ENCODE measurements around the gene MRPS23. TPM values are rescaled to one million over a fixed set of nuclear protein-coding genes. Genes with fewer than 3 reads are reported as not detected.

MRPS23 gene
- total and polyA plus RNA-seq, 2 of the 13 experiments (the other 11 are each of a cell fraction or from before 2014, with no cell fraction given): 63.2 to 181 TPM

DNA sequence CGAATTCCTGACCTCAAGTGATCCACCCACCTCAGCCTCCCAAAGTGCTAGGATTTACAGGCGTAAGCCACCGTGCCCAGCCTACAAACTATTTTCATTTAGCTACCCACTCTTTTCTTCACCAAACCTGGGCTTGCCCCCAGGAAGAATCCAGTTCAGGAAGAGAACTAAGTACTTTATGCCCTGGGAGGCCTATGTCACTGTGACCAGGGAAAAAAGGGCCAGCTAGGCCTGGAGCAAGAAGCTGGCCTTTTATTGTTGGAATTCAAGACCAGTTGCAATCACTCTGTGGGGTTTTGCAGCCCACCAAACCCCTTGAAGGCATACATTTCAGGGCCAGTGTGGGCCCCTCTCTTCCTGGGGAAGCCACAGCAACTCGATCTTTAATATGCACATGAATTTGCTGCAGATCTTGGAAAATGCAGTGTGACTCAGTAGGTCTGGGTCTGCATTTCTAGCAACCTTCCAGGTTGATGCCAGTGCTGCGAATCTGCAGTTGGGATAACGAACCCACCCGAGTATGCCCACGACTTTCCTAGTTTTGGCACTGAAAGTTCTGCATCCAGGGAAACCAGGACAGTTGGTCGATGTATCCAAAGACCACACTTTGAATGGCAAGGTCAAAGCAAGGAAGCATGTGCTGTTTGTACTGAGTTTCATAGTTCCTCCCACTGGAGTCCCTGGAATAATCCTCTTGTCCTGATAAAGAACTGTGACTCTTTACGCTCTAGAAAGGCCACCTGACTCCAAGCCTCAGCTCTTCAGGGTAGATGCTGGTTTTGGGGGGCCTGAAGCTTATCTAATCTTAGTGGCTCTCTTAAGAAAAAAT, 7.2 kb upstream of the MRPS23 start (continued):
- TF ChIP-seq ARNTL (CRISPR knock-in tag; IDR thresholded peaks at IDR 0.05) (peak; percentile 62), ZNF550 (CRISPR knock-in tag; IDR thresholded peaks at IDR 0.05; ENCODE audit: borderline replicate concordance) (no peak), ZNF790 (CRISPR knock-in tag; IDR thresholded peaks at IDR 0.05; ENCODE audit: borderline replicate concordance) (no peak), ZNF605 (CRISPR knock-in tag; IDR thresholded peaks at IDR 0.05) (no peak), ZFP82 (CRISPR knock-in tag; IDR thresholded peaks at IDR 0.05; ENCODE audit: borderline replicate concordance) (no peak), AGO1 (IDR thresholded peaks at IDR 0.05; ENCODE audit: low read depth, low read length, poor library complexity, severe bottlenecking) (no peak), NRL (CRISPR knock-in tag; IDR thresholded peaks at IDR 0.05; ENCODE audit: borderline replicate concordance) (no peak), ZSCAN20 (CRISPR knock-in tag; IDR thresholded peaks at IDR 0.05; ENCODE audit: borderline replicate concordance) (no peak), ZNF317 (CRISPR knock-in tag; IDR thresholded peaks at IDR 0.05) (peak; percentile 17; the same call in 1 of the 2 replicates), ZNF589 (CRISPR knock-in tag; conservative IDR thresholded peaks at IDR 0.05) (no peak), KDM4B (CRISPR knock-in tag; IDR thresholded peaks at IDR 0.05) (no peak)
- TF ChIP-seq, protein P1, sequence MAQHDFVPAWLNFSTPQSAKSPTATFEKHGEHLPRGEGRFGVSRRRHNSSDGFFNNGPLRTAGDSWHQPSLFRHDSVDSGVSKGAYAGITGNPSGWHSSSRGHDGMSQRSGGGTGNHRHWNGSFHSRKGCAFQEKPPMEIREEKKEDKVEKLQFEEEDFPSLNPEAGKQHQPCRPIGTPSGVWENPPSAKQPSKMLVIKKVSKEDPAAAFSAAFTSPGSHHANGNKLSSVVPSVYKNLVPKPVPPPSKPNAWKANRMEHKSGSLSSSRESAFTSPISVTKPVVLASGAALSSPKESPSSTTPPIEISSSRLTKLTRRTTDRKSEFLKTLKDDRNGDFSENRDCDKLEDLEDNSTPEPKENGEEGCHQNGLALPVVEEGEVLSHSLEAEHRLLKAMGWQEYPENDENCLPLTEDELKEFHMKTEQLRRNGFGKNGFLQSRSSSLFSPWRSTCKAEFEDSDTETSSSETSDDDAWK (CRISPR knock-in tag; IDR thresholded peaks at IDR 0.05): no peak
- TF ChIP-seq, protein P2, sequence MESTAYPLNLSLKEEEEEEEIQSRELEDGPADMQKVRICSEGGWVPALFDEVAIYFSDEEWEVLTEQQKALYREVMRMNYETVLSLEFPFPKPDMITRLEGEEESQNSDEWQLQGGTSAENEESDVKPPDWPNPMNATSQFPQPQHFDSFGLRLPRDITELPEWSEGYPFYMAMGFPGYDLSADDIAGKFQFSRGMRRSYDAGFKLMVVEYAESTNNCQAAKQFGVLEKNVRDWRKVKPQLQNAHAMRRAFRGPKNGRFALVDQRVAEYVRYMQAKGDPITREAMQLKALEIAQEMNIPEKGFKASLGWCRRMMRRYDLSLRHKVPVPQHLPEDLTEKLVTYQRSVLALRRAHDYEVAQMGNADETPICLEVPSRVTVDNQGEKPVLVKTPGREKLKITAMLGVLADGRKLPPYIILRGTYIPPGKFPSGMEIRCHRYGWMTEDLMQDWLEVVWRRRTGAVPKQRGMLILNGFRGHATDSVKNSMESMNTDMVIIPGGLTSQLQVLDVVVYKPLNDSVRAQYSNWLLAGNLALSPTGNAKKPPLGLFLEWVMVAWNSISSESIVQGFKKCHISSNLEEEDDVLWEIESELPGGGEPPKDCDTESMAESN (CRISPR knock-in tag; conservative IDR thresholded peaks at IDR 0.05): no peak
- TF ChIP-seq, protein P3, sequence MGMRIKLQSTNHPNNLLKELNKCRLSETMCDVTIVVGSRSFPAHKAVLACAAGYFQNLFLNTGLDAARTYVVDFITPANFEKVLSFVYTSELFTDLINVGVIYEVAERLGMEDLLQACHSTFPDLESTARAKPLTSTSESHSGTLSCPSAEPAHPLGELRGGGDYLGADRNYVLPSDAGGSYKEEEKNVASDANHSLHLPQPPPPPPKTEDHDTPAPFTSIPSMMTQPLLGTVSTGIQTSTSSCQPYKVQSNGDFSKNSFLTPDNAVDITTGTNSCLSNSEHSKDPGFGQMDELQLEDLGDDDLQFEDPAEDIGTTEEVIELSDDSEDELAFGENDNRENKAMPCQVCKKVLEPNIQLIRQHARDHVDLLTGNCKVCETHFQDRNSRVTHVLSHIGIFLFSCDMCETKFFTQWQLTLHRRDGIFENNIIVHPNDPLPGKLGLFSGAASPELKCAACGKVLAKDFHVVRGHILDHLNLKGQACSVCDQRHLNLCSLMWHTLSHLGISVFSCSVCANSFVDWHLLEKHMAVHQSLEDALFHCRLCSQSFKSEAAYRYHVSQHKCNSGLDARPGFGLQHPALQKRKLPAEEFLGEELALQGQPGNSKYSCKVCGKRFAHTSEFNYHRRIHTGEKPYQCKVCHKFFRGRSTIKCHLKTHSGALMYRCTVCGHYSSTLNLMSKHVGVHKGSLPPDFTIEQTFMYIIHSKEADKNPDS (CRISPR knock-in tag; IDR thresholded peaks at IDR 0.05): no peak
- TF ChIP-seq, protein P4, sequence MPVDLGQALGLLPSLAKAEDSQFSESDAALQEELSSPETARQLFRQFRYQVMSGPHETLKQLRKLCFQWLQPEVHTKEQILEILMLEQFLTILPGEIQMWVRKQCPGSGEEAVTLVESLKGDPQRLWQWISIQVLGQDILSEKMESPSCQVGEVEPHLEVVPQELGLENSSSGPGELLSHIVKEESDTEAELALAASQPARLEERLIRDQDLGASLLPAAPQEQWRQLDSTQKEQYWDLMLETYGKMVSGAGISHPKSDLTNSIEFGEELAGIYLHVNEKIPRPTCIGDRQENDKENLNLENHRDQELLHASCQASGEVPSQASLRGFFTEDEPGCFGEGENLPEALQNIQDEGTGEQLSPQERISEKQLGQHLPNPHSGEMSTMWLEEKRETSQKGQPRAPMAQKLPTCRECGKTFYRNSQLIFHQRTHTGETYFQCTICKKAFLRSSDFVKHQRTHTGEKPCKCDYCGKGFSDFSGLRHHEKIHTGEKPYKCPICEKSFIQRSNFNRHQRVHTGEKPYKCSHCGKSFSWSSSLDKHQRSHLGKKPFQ (CRISPR knock-in tag; IDR thresholded peaks at IDR 0.05; ENCODE audit: insufficient replicate concordance): no peak

All from HepG2 (cell line).